Measurements from ENCODE around the gene LRRTM3. TPM values are rescaled to one million over a fixed set of nuclear protein-coding genes. Genes with fewer than 3 reads are reported as not detected.

The LRRTM3 gene
- total RNA-seq, 1 experiment from 2014 or later = 0.96 TPM

DNA sequence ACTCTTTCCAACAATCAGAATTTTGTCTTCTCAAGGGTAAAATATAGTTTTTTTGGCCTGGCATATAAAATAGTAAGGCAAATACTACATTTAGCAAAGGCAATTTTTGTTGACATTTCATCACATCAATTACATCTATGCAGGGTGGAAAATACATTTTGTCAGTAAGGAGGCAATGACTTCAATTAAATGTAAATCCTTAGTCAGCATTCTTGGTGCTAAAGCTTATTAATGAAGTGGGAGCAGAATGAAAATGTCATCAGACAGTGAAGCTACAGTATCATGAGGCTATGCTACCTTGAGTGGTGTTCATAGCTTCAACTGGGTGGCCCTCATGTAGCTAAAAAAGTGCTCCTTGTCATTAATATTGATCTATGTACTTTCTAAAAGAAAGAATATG, 8.9 kb downstream of the LRRTM3 start:
- no peak overlapping the region for H2BK12ac ChIP-seq (ENCODE audit: insufficient read length, low read depth, low read length)
- Mint-ChIP-seq H3K27me3 (ENCODE audit: low read depth) (no peaks in the 10 kb centered on the region), H3K4me3 (no peak overlapping the region), H3K27ac (no peak overlapping the region), H3K36me3 (ENCODE audit: insufficient read depth in 1 of 3, low read depth in 3 of 3) (no peaks in the 10 kb centered on the region), H3K9me3 (no peaks in the 10 kb centered on the region), H3K4me1 (peaks cover 6 to 10% of the 10 kb centered on the region in 2 experiments)
- no peaks in the 10 kb centered on the region for H4K20me1 ChIP-seq (ENCODE audit: control insufficient read depth, insufficient read depth, insufficient read length)
- no peaks in the 10 kb centered on the region for H3K27me3 ChIP-seq (ENCODE audit: insufficient read depth, low read length)
- H2BK15ac ChIP-seq (ENCODE audit: low read depth, low read length) = no peak overlapping the region
- no peak for DNase-seq
- no peaks in the 10 kb centered on the region for H3K4me1 ChIP-seq (ENCODE audit: insufficient read depth, low read length)
- H2BK5ac ChIP-seq (ENCODE audit: insufficient read length, low read length) = no peak overlapping the region
- H3K18ac ChIP-seq (ENCODE audit: insufficient read length, low read depth, low read length) = no peak overlapping the region
- no peak overlapping the region for H2AK5ac ChIP-seq (ENCODE audit: insufficient read length, low read length)
- no peak overlapping the region for H3K14ac ChIP-seq (ENCODE audit: insufficient read depth, low read length)
- no peaks in the 10 kb centered on the region for H3K9me3 ChIP-seq (ENCODE audit: control insufficient read depth, low read depth, low read length)
- no peak overlapping the region for H3K23ac ChIP-seq (ENCODE audit: insufficient read length, low read depth, low read length)
- no peak overlapping the region for H3K27ac ChIP-seq (ENCODE audit: insufficient read length, low read depth, low read length)
- TF ChIP-seq, protein P1, sequence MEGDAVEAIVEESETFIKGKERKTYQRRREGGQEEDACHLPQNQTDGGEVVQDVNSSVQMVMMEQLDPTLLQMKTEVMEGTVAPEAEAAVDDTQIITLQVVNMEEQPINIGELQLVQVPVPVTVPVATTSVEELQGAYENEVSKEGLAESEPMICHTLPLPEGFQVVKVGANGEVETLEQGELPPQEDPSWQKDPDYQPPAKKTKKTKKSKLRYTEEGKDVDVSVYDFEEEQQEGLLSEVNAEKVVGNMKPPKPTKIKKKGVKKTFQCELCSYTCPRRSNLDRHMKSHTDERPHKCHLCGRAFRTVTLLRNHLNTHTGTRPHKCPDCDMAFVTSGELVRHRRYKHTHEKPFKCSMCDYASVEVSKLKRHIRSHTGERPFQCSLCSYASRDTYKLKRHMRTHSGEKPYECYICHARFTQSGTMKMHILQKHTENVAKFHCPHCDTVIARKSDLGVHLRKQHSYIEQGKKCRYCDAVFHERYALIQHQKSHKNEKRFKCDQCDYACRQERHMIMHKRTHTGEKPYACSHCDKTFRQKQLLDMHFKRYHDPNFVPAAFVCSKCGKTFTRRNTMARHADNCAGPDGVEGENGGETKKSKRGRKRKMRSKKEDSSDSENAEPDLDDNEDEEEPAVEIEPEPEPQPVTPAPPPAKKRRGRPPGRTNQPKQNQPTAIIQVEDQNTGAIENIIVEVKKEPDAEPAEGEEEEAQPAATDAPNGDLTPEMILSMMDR (conservative IDR thresholded peaks at IDR 0.05) = no peak
- no peak overlapping the region for H2BK20ac ChIP-seq (ENCODE audit: low read depth, low read length, poor library complexity, severe bottlenecking)
- H3K79me2 ChIP-seq (ENCODE audit: insufficient read depth, low read length) = no peaks in the 10 kb centered on the region
- no peak overlapping the region for H3K4me2 ChIP-seq (ENCODE audit: insufficient read depth, insufficient read length, low read length)
- no peak overlapping the region for H3K56ac ChIP-seq (ENCODE audit: insufficient read length, low read depth, low read length)
- H3K9ac ChIP-seq (ENCODE audit: extremely low read depth, insufficient read length, low read length) = no peak overlapping the region
- no peaks in the 10 kb centered on the region for H3K79me1 ChIP-seq (ENCODE audit: insufficient read depth, low read depth, low read length, poor library complexity, severe bottlenecking)
- no peaks in the 10 kb centered on the region for H3K23me2 ChIP-seq (ENCODE audit: insufficient read length, low read depth, low read length, poor library complexity, severe bottlenecking)
- no peak overlapping the region for H2BK120ac ChIP-seq (ENCODE audit: low read depth, low read length, poor library complexity, severe bottlenecking)
- no peak overlapping the region for H2AFZ ChIP-seq (ENCODE audit: low read length)
- no peak overlapping the region for H4K5ac ChIP-seq (ENCODE audit: insufficient read length, low read depth, low read length)
- no peak overlapping the region for H3K4ac ChIP-seq (ENCODE audit: low read depth, low read length)
- no peak overlapping the region for H4K91ac ChIP-seq (ENCODE audit: insufficient read length, low read depth, low read length)
- no peak overlapping the region for H3T11ph ChIP-seq (ENCODE audit: low read length)
- H4K8ac ChIP-seq (replicated peaks; ENCODE audit: insufficient read length, low read depth, low read length) = no peak overlapping the region
